K562 (cell line): Measurements from ENCODE around the gene IL20. TPM values are rescaled to one million over a fixed set of nuclear protein-coding genes. Genes with fewer than 3 reads are reported as not detected.

Source experiments
- ATAC-seq: fragments of 200-7000 bp; cut with Tn5 transposase; 3 replicates; pipeline ENCODE4 v1.9.1; 2020; ENCODE audit warnings: moderate library complexity
- BruUV-seq: library from RNA; stranded (reverse); fragments of 400-500 nt; replicated peaks from 2 replicates; lab custom pipeline; 2021; lab: Mats Ljungman, UMichigan
- CTCF ChIA-PET: fragments of 300-600 bp; formaldehyde crosslinking; extraction: SDS; loops from one replicate; lab custom pipeline; 2021; ENCODE audit warnings: low intra/inter-chr PET ratio; lab: Yijun Ruan, JAX
- POLR2A ChIA-PET: fragments of 300-600, 350-650 bp; sonication (Branson Sonifier 250); formaldehyde crosslinking; extraction: SDS; loops from one replicate; lab custom pipeline; 2021; ENCODE audit warnings: antibody characterized with exemption, inconsistent platforms; lab: Yijun Ruan, JAX
- DNase-seq, 4 experiments: peaks; one replicate each; pipeline versions ENCODE4 v3.0.0 to v3.0.0-alpha.2; 2011 to 2018; ENCODE audit warnings: low spot score in 3 of 4, mixed read lengths in 3 of 4; ENCODE audit errors: extremely low read depth in 1 of 4
- FAIRE-seq: peaks from 2 replicates; lab custom pipeline; 2011; peaks lifted over from hg19 to GRCh38; lab: Jason Lieb, UNC
- H2AFZ ChIP-seq: 2 replicates; pipeline ENCODE4 v1.6.0; 2011; ENCODE audit warnings: low read depth, low read length, control low read depth, inconsistent platforms
- H3K27ac ChIP-seq: fragments of 200-600 bp; 3 replicates; pipeline ENCODE4 v1.8.0; 2011; ENCODE audit warnings: low read depth, mild to moderate bottlenecking, control low read depth, inconsistent platforms, low read length, moderate library complexity, mixed read lengths; ENCODE audit errors: extremely low read depth
- H3K27me3 ChIP-seq, 2 experiments: fragments of 300-600 bp in 1 of 2; 2 replicates in 1 of 2; 3 replicates in 1 of 2; pipeline versions ENCODE4 v1.6.0 to v1.8.0; 2011; ENCODE audit warnings: inconsistent platforms in 2 of 2, low read length in 2 of 2, mild to moderate bottlenecking in 1 of 2, mixed read lengths in 1 of 2, moderate library complexity in 1 of 2; ENCODE audit not compliant: control insufficient read depth in 2 of 2, insufficient read depth in 2 of 2
- H3K36me3 ChIP-seq: fragments of 300-600 bp; 3 replicates; pipeline ENCODE4 v1.8.0; 2011; ENCODE audit warnings: mild to moderate bottlenecking, low read length, inconsistent platforms; ENCODE audit not compliant: control insufficient read depth, insufficient read depth
- H3K4me1 ChIP-seq, 2 experiments: fragments of 200-600 bp in 1 of 2; replicated peaks in 1 of 2; 2 replicates in 1 of 2; 3 replicates in 1 of 2; pipeline versions ENCODE4 v1.5.1 to v1.8.0; 2011; ENCODE audit warnings: inconsistent platforms in 2 of 2, low read length in 2 of 2, mild to moderate bottlenecking in 1 of 2, mixed read lengths in 1 of 2, moderate library complexity in 1 of 2; ENCODE audit not compliant: control insufficient read depth in 2 of 2, insufficient read depth in 2 of 2
- H3K4me2 ChIP-seq: 2 replicates; pipeline ENCODE4 v1.6.1; 2011; ENCODE audit warnings: low read length, control low read depth, inconsistent platforms, mixed read lengths; ENCODE audit not compliant: insufficient read depth
- H3K4me3 ChIP-seq: fragments of 200-600 bp; sonication (generic), shearing (Covaris generic); 2 replicates; pipeline ENCODE4 v1.5.1; 2016; ENCODE audit warnings: control low read depth, inconsistent platforms
- H3K79me2 ChIP-seq: fragments of 200-600 bp; 3 replicates; pipeline ENCODE4 v1.8.0; 2011; ENCODE audit warnings: low read length, inconsistent platforms; ENCODE audit not compliant: control insufficient read depth, insufficient read depth
- H3K9ac ChIP-seq, 2 experiments: 2 replicates each; pipeline versions ENCODE4 v1.6.0 to v1.6.1; 2011; ENCODE audit warnings: low read depth in 2 of 2, low read length in 2 of 2, control low read depth in 1 of 2, inconsistent platforms in 1 of 2, mild to moderate bottlenecking in 1 of 2, mixed read lengths in 1 of 2; ENCODE audit not compliant: insufficient read depth in 1 of 2
- H3K9me1 ChIP-seq: one replicate; pipeline ENCODE4 v1.6.0; 2011; ENCODE audit warnings: inconsistent platforms, mild to moderate bottlenecking, low read length, moderate library complexity; ENCODE audit not compliant: control insufficient read depth, insufficient read depth
- H3K9me3 ChIP-seq: replicated peaks from 2 replicates; pipeline ENCODE4 v1.5.1; 2011; ENCODE audit warnings: low read depth, low read length, inconsistent platforms; ENCODE audit not compliant: control insufficient read depth, insufficient read depth
- H4K20me1 ChIP-seq: replicated peaks from 2 replicates; pipeline ENCODE4 v1.6.1; 2011; ENCODE audit warnings: low read length, inconsistent platforms, mixed read lengths; ENCODE audit not compliant: control insufficient read depth, insufficient read depth
- CREBBP ChIP-seq: IDR thresholded peaks from one replicate; pipeline ENCODE4 v1.6.1; 2012; ENCODE audit warnings: low read depth, mild to moderate bottlenecking, control low read depth, inconsistent platforms, low read length
- EHMT2 ChIP-seq: fragments of 450-650 bp; IDR thresholded peaks from 2 replicates; pipeline ENCODE4 v1.6.1; 2018; ENCODE audit warnings: antibody characterized with exemption
- FOSL1 ChIP-seq: fragments of 200-800 bp; sonication (Bioruptor generic); conservative IDR thresholded peaks from 2 replicates; pipeline ENCODE4 v1.6.1; 2016; ENCODE audit warnings: missing genetic modification characterization, missing compliant biosample characterization
- FOXA1 ChIP-seq: fragments of 450-650 bp; IDR thresholded peaks from 2 replicates; pipeline ENCODE4 v1.6.1; 2016; ENCODE audit warnings: mild to moderate bottlenecking, borderline replicate concordance
- GTF2E2 ChIP-seq: fragments of 200-800 bp; sonication (Bioruptor generic); IDR thresholded peaks from 2 replicates; pipeline ENCODE4 v1.6.1; 2016; ENCODE audit warnings: missing genetic modification characterization, missing compliant biosample characterization
- POLR2A ChIP-seq: fragments of 450-650 bp; conservative IDR thresholded peaks from 2 replicates; pipeline ENCODE4 v1.6.1; 2016
- STAT5B ChIP-seq: fragments of 250-450 bp; sonication (Bioruptor Pico); IDR thresholded peaks from 2 replicates; pipeline ENCODE4 v1.8.0; 2021; ENCODE audit warnings: mild to moderate bottlenecking, inconsistent platforms
- YBX1 ChIP-seq: fragments of 450-650 bp; IDR thresholded peaks from 2 replicates; pipeline ENCODE4 v1.7.1; 2016; ENCODE audit warnings: mild to moderate bottlenecking
- ZNF133 ChIP-seq: fragments of 250-450 bp; sonication (Bioruptor Pico); IDR thresholded peaks from 2 replicates; pipeline ENCODE4 v1.4.0; 2020; ENCODE audit warnings: mild to moderate bottlenecking
- WGBS: fragments of 100-300 bp; shearing (Covaris generic); methylation state at CpG from one replicate; pipeline ENCODE4 v1.1.6; 2016; ENCODE audit warnings: low coverage, mixed read lengths; ENCODE audit not compliant: insufficient coverage; ENCODE audit errors: missing lambda C conversion rate; 5-methylcytosine and 5-hydroxymethylcytosine counted together
- in situ Hi-C: fragments of 300-500 bp; cut with MboI; formaldehyde crosslinking; loops from 4 replicates; pipeline ENCODE4 v1.15.0; 2018; ENCODE audit warnings: inconsistent platforms, mixed read lengths
- intact Hi-C: fragments of 100-400 bp; cut with micrococcal nuclease; formaldehyde crosslinking; loops from 2 replicates; pipeline ENCODE4 v1.14.2; 2022
- polyA plus RNA-seq, 8 experiments: library from polyadenylated mRNA; depleted of rRNA in 4 of 8; stranded (reverse) in 5 of 8; unstranded in 3 of 8; fragments of >200 nt; fragmentation: Nextera tagmentation in 2 of 8; fragmentation: Illumina TruSeq in 1 of 8; extraction: Ambion mirVana in 2 of 8; extraction: Trizol in 1 of 8; gene quantifications; 2 replicates each; pipeline versions ENCODE4 v1.2.1 to v1.2.3, GENCODE V29; 2011 to 2014; ENCODE audit warnings: inconsistent platforms in 1 of 8, missing spikeins in 1 of 8
- total RNA-seq, 7 experiments: library from RNA; depleted of rRNA in 6 of 7; stranded (reverse); fragments of >200 nt in 6 of 7; fragmentation: Illumina TruSeq in 2 of 7; extraction: Trizol in 2 of 7; gene quantifications; 2 replicates each; pipeline versions ENCODE4 v1.2.1 to v1.2.3, GENCODE V29; 2011 to 2021; ENCODE audit warnings: low replicate concordance in 1 of 7
- TF ChIP-seq, protein P1 (sequence below): sonication (generic); formaldehyde crosslinking; IDR thresholded peaks from 2 replicates; pipeline ENCODE4 v1.8.0; 2022; ENCODE audit warnings: mild to moderate bottlenecking, missing genetic modification reagents
- TF ChIP-seq, protein P2 (sequence below): fragments of 450-650 bp; formaldehyde crosslinking; IDR thresholded peaks from 2 replicates; pipeline ENCODE4 v1.4.0; 2020; ENCODE audit warnings: mild to moderate bottlenecking, moderate library complexity
- TF ChIP-seq, protein P3 (sequence below): fragments of 250-450 bp; sonication (Bioruptor Pico); IDR thresholded peaks from 2 replicates; pipeline ENCODE4 v1.4.0; 2020; ENCODE audit warnings: borderline replicate concordance
- TF ChIP-seq, protein P4 (sequence below): sonication (generic); formaldehyde crosslinking; IDR thresholded peaks from 2 replicates; pipeline ENCODE4 v1.8.0; 2022; ENCODE audit warnings: missing genetic modification reagents, mild to moderate bottlenecking, moderate library complexity, borderline replicate concordance
- TF ChIP-seq, protein P5 (sequence below), 2 experiments: fragments of 250-450 bp in 1 of 2; fragments of 450-650 bp in 1 of 2; sonication (Bioruptor Pico) in 1 of 2; IDR thresholded peaks; 2 replicates each; pipeline versions ENCODE4 v1.6.1 to v1.8.0; 2016 to 2021; ENCODE audit warnings: mild to moderate bottlenecking in 2 of 2, moderate library complexity in 2 of 2, missing compliant biosample characterization in 1 of 2, missing genetic modification characterization in 1 of 2

IL20 gene
- total and polyA plus RNA-seq, 9 of the 15 experiments (the other 6 are each of a cell fraction or from before 2014, with no cell fraction given) = not detected

DNA sequence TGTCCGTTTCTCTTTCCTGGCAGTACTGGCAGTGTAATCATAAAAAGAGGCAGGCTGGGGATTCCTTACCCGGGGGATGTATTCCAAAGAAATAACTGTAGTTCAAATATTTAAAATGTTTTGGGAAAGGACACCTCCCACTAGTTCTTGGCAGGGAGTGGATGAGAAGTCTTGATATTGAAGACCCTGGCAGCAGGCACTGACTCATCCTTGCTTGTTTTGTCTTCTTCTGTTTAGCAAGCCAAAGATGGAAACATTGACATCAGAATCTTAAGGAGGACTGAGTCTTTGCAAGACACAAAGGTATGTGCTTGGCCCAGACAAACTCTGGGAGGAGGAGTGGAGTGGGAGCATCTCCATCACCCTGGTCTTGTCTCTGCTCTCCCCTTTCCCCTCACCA lies 639 bp downstream of the IL20 start:
- H3K4me3 ChIP-seq = no peak overlapping the region
- no peaks in the 10 kb centered on the region for H4K20me1 ChIP-seq
- ATAC-seq = no peak
- no peaks in the 10 kb centered on the region for H3K36me3 ChIP-seq
- WGBS = 0% methylated on average over 2 of the region's 2 CpGs
- H3K79me2 ChIP-seq = no peaks in the 10 kb centered on the region
- no peak overlapping the region for H2AFZ ChIP-seq
- POLR2A ChIA-PET = interaction anchor here (1.0 kb wide), 1 partner anchor 11 kb away, joined by 3 read pairs; no protein-coding TSS in a partner anchor
- H3K9ac ChIP-seq = no peak overlapping the region
- H3K27me3 ChIP-seq = peaks cover 8 to 11% of the 10 kb centered on the region in 2 experiments; a peak in 4 of 5 replicates
- H3K27ac ChIP-seq = no peak overlapping the region
- CTCF ChIA-PET = no interaction called here
- no peaks in the 10 kb centered on the region for H3K9me1 ChIP-seq
- no TSS peak for BruUV-seq
- H3K9me3 ChIP-seq = no peaks in the 10 kb centered on the region
- DNase-seq = no peak
- intact Hi-C loops (no loop called here), in situ Hi-C loops (no loop called here)
- H3K4me1 ChIP-seq = peaks cover 0 to 5% of the 10 kb centered on the region in 2 experiments; a peak in 2 of 5 replicates
- H3K4me2 ChIP-seq = no peak overlapping the region
- no peak for FAIRE-seq
- TF ChIP-seq FOSL1 (0 out of 2 replicates have a peak, but pooled peaks have one; percentile 21), ZNF133 (CRISPR knock-in tag) (no peak), POLR2A (no peak), EHMT2 (no peak), CREBBP (no peak), GTF2E2 (no peak), FOXA1 (no peak), STAT5B (no peak), YBX1 (no peak)
- TF ChIP-seq, protein P1, sequence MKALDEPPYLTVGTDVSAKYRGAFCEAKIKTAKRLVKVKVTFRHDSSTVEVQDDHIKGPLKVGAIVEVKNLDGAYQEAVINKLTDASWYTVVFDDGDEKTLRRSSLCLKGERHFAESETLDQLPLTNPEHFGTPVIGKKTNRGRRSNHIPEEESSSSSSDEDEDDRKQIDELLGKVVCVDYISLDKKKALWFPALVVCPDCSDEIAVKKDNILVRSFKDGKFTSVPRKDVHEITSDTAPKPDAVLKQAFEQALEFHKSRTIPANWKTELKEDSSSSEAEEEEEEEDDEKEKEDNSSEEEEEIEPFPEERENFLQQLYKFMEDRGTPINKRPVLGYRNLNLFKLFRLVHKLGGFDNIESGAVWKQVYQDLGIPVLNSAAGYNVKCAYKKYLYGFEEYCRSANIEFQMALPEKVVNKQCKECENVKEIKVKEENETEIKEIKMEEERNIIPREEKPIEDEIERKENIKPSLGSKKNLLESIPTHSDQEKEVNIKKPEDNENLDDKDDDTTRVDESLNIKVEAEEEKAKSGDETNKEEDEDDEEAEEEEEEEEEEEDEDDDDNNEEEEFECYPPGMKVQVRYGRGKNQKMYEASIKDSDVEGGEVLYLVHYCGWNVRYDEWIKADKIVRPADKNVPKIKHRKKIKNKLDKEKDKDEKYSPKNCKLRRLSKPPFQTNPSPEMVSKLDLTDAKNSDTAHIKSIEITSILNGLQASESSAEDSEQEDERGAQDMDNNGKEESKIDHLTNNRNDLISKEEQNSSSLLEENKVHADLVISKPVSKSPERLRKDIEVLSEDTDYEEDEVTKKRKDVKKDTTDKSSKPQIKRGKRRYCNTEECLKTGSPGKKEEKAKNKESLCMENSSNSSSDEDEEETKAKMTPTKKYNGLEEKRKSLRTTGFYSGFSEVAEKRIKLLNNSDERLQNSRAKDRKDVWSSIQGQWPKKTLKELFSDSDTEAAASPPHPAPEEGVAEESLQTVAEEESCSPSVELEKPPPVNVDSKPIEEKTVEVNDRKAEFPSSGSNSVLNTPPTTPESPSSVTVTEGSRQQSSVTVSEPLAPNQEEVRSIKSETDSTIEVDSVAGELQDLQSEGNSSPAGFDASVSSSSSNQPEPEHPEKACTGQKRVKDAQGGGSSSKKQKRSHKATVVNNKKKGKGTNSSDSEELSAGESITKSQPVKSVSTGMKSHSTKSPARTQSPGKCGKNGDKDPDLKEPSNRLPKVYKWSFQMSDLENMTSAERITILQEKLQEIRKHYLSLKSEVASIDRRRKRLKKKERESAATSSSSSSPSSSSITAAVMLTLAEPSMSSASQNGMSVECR (CRISPR knock-in tag) = no peak
- TF ChIP-seq, protein P2, sequence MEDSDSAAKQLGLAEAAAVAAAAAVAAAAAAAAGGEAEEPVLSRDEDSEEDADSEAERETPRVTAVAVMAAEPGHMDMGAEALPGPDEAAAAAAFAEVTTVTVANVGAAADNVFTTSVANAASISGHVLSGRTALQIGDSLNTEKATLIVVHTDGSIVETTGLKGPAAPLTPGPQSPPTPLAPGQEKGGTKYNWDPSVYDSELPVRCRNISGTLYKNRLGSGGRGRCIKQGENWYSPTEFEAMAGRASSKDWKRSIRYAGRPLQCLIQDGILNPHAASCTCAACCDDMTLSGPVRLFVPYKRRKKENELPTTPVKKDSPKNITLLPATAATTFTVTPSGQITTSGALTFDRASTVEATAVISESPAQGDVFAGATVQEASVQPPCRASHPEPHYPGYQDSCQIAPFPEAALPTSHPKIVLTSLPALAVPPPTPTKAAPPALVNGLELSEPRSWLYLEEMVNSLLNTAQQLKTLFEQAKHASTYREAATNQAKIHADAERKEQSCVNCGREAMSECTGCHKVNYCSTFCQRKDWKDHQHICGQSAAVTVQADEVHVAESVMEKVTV (CRISPR knock-in tag) = 0 out of 2 replicates have a peak, but pooled peaks have one; percentile 24
- TF ChIP-seq, protein P3, sequence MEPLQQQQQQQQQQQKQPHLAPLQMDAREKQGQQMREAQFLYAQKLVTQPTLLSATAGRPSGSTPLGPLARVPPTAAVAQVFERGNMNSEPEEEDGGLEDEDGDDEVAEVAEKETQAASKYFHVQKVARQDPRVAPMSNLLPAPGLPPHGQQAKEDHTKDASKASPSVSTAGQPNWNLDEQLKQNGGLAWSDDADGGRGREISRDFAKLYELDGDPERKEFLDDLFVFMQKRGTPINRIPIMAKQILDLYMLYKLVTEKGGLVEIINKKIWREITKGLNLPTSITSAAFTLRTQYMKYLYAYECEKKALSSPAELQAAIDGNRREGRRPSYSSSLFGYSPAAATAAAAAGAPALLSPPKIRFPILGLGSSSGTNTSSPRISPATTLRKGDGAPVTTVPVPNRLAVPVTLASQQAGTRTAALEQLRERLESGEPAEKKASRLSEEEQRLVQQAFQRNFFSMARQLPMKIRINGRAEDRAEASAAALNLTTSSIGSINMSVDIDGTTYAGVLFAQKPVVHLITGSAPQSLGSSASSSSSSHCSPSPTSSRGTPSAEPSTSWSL (CRISPR knock-in tag) = no peak
- TF ChIP-seq, protein P4, sequence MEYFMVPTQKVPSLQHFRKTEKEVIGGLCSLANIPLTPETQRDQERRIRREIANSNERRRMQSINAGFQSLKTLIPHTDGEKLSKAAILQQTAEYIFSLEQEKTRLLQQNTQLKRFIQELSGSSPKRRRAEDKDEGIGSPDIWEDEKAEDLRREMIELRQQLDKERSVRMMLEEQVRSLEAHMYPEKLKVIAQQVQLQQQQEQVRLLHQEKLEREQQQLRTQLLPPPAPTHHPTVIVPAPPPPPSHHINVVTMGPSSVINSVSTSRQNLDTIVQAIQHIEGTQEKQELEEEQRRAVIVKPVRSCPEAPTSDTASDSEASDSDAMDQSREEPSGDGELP (CRISPR knock-in tag) = no peak
- TF ChIP-seq, protein P5, sequence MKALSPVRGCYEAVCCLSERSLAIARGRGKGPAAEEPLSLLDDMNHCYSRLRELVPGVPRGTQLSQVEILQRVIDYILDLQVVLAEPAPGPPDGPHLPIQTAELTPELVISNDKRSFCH (CRISPR knock-in tag; IDR thresholded peaks at IDR 0.05) = no peak
- TF ChIP-seq, protein P5 (tag; IDR thresholded peaks at IDR 0.05) = no peak
